B cell (primary cell): ENCODE measurements around the gene CARMIL1. TPM values are rescaled to one million over a fixed set of nuclear protein-coding genes. Genes with fewer than 3 reads are reported as not detected.

Experiments used
- ATAC-seq: fragments of 200-7000 bp; cut with Tn5 transposase; one replicate; pipeline ENCODE4 v1.10.0; 2021; ENCODE audit warnings: low read depth, mild to moderate bottlenecking, moderate number of reproducible peaks, moderate library complexity
- CTCF ChIA-PET: fragments of 350-600 bp; sonication (Branson Sonifier 250); formaldehyde crosslinking; loops from one replicate; lab custom pipeline; 2021; ENCODE audit warnings: antibody characterized with exemption, inconsistent platforms; lab: Charles Lee
- POLR2A ChIA-PET: fragments of 350-600 bp; sonication (Branson Sonifier 250); formaldehyde crosslinking; loops from one replicate; lab custom pipeline; 2021; ENCODE audit warnings: antibody characterized with exemption; lab: Charles Lee
- DNase-seq: peaks from one replicate; pipeline ENCODE4 v3.0.0; 2013
- H2AFZ ChIP-seq: 2 replicates; pipeline ENCODE4 v1.6.1; 2012; ENCODE audit warnings: mild to moderate bottlenecking, low read depth, low read length; ENCODE audit not compliant: insufficient read depth, poor library complexity, severe bottlenecking
- H3K27ac ChIP-seq, 2 donors: 1 replicate in 1 of 2; 2 replicates in 1 of 2; pipeline ENCODE4 v1.5.1; 2012 to 2013; ENCODE audit warnings: low read length in 2 of 2, mild to moderate bottlenecking in 2 of 2, moderate library complexity in 1 of 2
- H3K27me3 ChIP-seq, 4 experiments: fragments of 200-600 bp in 1 of 4; sonication (generic) in 1 of 4; replicated peaks in 1 of 4; 1 replicate in 2 of 4; 2 replicates in 2 of 4; pipeline versions ENCODE4 v1.6.1 to v1.7.0; 2013 to 2016; ENCODE audit warnings: low read length in 3 of 4, mild to moderate bottlenecking in 2 of 4, mixed read lengths in 1 of 4, moderate library complexity in 1 of 4; ENCODE audit not compliant: insufficient read depth in 4 of 4, control insufficient read depth in 3 of 4; ENCODE audit errors: control extremely low read depth in 1 of 4
- H3K36me3 ChIP-seq, 2 experiments: replicated peaks in 1 of 2; 1 replicate in 1 of 2; 2 replicates in 1 of 2; pipeline versions ENCODE4 v1.6.1 to v1.7.1; 2013; ENCODE audit warnings: low read length in 1 of 2; ENCODE audit not compliant: insufficient read depth in 2 of 2, control insufficient read depth in 1 of 2; ENCODE audit errors: control extremely low read depth in 1 of 2, extremely low read depth in 1 of 2
- H3K4me1 ChIP-seq, 2 donors: fragments of 200-600 bp in 1 of 2; sonication (generic) in 1 of 2; 1 replicate in 1 of 2; 2 replicates in 1 of 2; pipeline versions ENCODE4 v1.5.1 to v1.6.1; 2013 to 2017; ENCODE audit warnings: low read length in 2 of 2; ENCODE audit not compliant: control insufficient read depth in 2 of 2, insufficient read depth in 2 of 2
- H3K4me2 ChIP-seq: replicated peaks from 2 replicates; pipeline ENCODE3; 2012; ENCODE audit warnings: mild to moderate bottlenecking, low read depth, low read length; ENCODE audit not compliant: poor library complexity, severe bottlenecking
- H3K4me3 ChIP-seq, 5 experiments: fragments of 200-600 bp in 1 of 5; sonication (generic) in 1 of 5; 1 replicate in 3 of 5; 2 replicates in 2 of 5; pipeline versions ENCODE4 v1.5.1 to v1.7.0; 2011 to 2016; ENCODE audit warnings: low read length in 4 of 5, mild to moderate bottlenecking in 4 of 5, low read depth in 2 of 5, control low read depth in 1 of 5, moderate library complexity in 1 of 5; ENCODE audit not compliant: insufficient read depth in 1 of 5; ENCODE audit errors: control extremely low read depth in 1 of 5, extremely low read depth in 1 of 5
- H3K79me2 ChIP-seq: fragments of 200-600 bp; sonication (generic); one replicate; pipeline ENCODE4 v1.6.0; 2016; ENCODE audit warnings: low read length; ENCODE audit not compliant: control insufficient read depth, insufficient read depth
- H3K9ac ChIP-seq: fragments of 200-600 bp; sonication (generic); 2 replicates; pipeline ENCODE4 v1.6.1; 2017; ENCODE audit warnings: mild to moderate bottlenecking, low read length, moderate library complexity
- H3K9me3 ChIP-seq, 3 donors: one replicate each; pipeline versions ENCODE4 v1.6.1 to v1.7.1; 2013; ENCODE audit warnings: low read length in 2 of 3; ENCODE audit not compliant: control insufficient read depth in 2 of 3, insufficient read depth in 1 of 3; ENCODE audit errors: control extremely low read depth in 1 of 3
- H4K20me1 ChIP-seq: 2 replicates; pipeline ENCODE4 v1.6.0; 2012; ENCODE audit warnings: mild to moderate bottlenecking, low read length; ENCODE audit not compliant: insufficient read depth, control insufficient read depth, poor library complexity, severe bottlenecking
- H3K27ac Mint-ChIP-seq: one replicate; pipeline ENCODE4 v1.8.0; 2021; ENCODE audit warnings: mixed read lengths
- H3K27me3 Mint-ChIP-seq: one replicate; pipeline ENCODE4 v1.8.0; 2021; ENCODE audit warnings: mixed read lengths
- H3K4me1 Mint-ChIP-seq: one replicate; pipeline ENCODE4 v1.8.0; 2021; ENCODE audit warnings: mixed read lengths
- H3K4me3 Mint-ChIP-seq: one replicate; pipeline ENCODE4 v1.8.0; 2021; ENCODE audit warnings: mixed read lengths
- H3K9me3 Mint-ChIP-seq: one replicate; pipeline ENCODE4 v1.8.0; 2022; ENCODE audit warnings: mixed read lengths; ENCODE audit not compliant: insufficient read depth
- CTCF ChIP-seq: fragments of 200-600 bp; IDR thresholded peaks from one replicate; pipeline ENCODE4 v1.8.0; 2022; ENCODE audit warnings: antibody characterized with exemption, mild to moderate bottlenecking
- EZH2 ChIP-seq: IDR thresholded peaks from 2 replicates; pipeline ENCODE4 v1.6.1; 2012; ENCODE audit warnings: borderline replicate concordance, low read depth, mild to moderate bottlenecking, moderate library complexity, low read length; ENCODE audit not compliant: insufficient read depth, poor library complexity, severe bottlenecking
- WGBS: methylation state at CpG from one replicate; pipeline ENCODE4 v1.1.5; 2013; ENCODE audit warnings: missing lambda C conversion rate; ENCODE audit not compliant: insufficient coverage; 5-methylcytosine and 5-hydroxymethylcytosine counted together
- intact Hi-C: fragments of 100-400 bp; cut with micrococcal nuclease; formaldehyde crosslinking; loops from one replicate; pipeline ENCODE4 v1.10.0; 2022
- polyA plus RNA-seq: library from polyadenylated mRNA; depleted of rRNA; stranded (reverse); fragments of >200 nt; gene quantifications from 2 replicates; pipeline ENCODE4 v1.2.3, GENCODE V29; 2012
- total RNA-seq, 2 donors: library from RNA; stranded (reverse); fragments of 120-200 nt in 1 of 2; gene quantifications; 1 replicate in 1 of 2; 2 replicates in 1 of 2; pipeline versions ENCODE4 v1.2.3 to v1.2.4, GENCODE V29; 2013 to 2022

The CARMIL1 gene
- total and polyA plus RNA-seq, 2 donors (not counting 1 experiment from before 2014, with no cell fraction given), result 7.5 to 11.0 TPM

- Histone ChIP-seq H3K27ac (no peak overlapping the region), H3K9me3 (no peaks in the 10 kb centered on the region), H3K9ac (no peak overlapping the region), H3K4me2 (no peak overlapping the region), H4K20me1 (no peaks in the 10 kb centered on the region), H3K36me3 (no peaks in the 10 kb centered on the region), H2AFZ (no peak overlapping the region), H3K27me3 (no peaks in the 10 kb centered on the region), H3K4me3 (no peak overlapping the region), H3K79me2 (peaks cover 8% of the 10 kb centered on the region), H3K4me1 (peaks cover 20 to 25% of the 10 kb centered on the region in 2 donors)
- 85% methylated on average over 1 of the region's 1 CpG for WGBS
- no peaks in the 10 kb centered on the region for H3K27me3 Mint-ChIP-seq
- TF ChIP-seq EZH2 (no peak), CTCF (no peak)
- DNase-seq (no peak), ATAC-seq (no peak)
- peaks cover 31% of the 10 kb centered on the region for H3K4me1 Mint-ChIP-seq
- ChIA-PET POLR2A (no interaction called here), CTCF (interaction anchor here (1.1 kb wide), 1 partner anchor 76 kb away, joined by 3 read pairs; no protein-coding TSS in a partner anchor)
- H3K4me3 Mint-ChIP-seq, result no peak overlapping the region
- H3K9me3 Mint-ChIP-seq, result no peaks in the 10 kb centered on the region
- H3K27ac Mint-ChIP-seq, result no peak overlapping the region
- intact Hi-C loops, result no loop called here
These were observed 135.0 kb downstream of the CARMIL1 start for GRCh38 chr6:25414168-25414567.

- Histone ChIP-seq H2AFZ (no peak overlapping the region), H3K4me1 (peaks cover 20 to 25% of the 10 kb centered on the region in 2 donors), H3K9me3 (no peaks in the 10 kb centered on the region), H3K4me2 (no peak overlapping the region), H3K36me3 (no peaks in the 10 kb centered on the region), H3K79me2 (peaks cover 8% of the 10 kb centered on the region), H3K27ac (no peak overlapping the region), H3K4me3 (no peak overlapping the region), H3K9ac (no peak overlapping the region), H4K20me1 (no peaks in the 10 kb centered on the region), H3K27me3 (no peaks in the 10 kb centered on the region)
- DNase-seq (no peak), ATAC-seq (no peak)
- TF ChIP-seq CTCF, result no peak
- TF ChIP-seq EZH2, result no peak
- Mint-ChIP-seq H3K4me3 (no peak overlapping the region), H3K4me1 (peaks cover 31% of the 10 kb centered on the region), H3K27me3 (no peaks in the 10 kb centered on the region), H3K27ac (no peak overlapping the region), H3K9me3 (no peaks in the 10 kb centered on the region)
- ChIA-PET POLR2A (no interaction called here), CTCF (interaction anchor here (1.1 kb wide), 1 partner anchor 75 kb away, joined by 3 read pairs; no protein-coding TSS in a partner anchor)
- intact Hi-C loops, result no loop called here
These were observed 135.6 kb downstream of the CARMIL1 start for GRCh38 chr6:25414755-25415154.
